Progenitor cell of endocrine pancreas (in vitro differentiated cells): ENCODE results near the gene AXL. TPM values are rescaled to one million over a fixed set of nuclear protein-coding genes. Genes with fewer than 3 reads are reported as not detected.

Experiments
- DNase-seq: peaks from one replicate; pipeline ENCODE4 v3.0.0; 2021; ENCODE audit warnings: low spot score; ENCODE audit not compliant: unreplicated experiment
- H3K27ac Mint-ChIP-seq: 2 replicates; pipeline ENCODE4 v1.8.0; 2021; ENCODE audit warnings: mild to moderate bottlenecking, moderate library complexity, mixed read lengths
- H3K27me3 Mint-ChIP-seq: 2 replicates; pipeline ENCODE4 v1.8.0; 2021; ENCODE audit warnings: mixed read lengths
- H3K36me3 Mint-ChIP-seq: 2 replicates; pipeline ENCODE4 v1.8.0; 2022; ENCODE audit warnings: mixed read lengths; ENCODE audit not compliant: insufficient read depth
- H3K4me1 Mint-ChIP-seq: 2 replicates; pipeline ENCODE4 v1.8.0; 2021; ENCODE audit warnings: low read depth, mixed read lengths
- H3K4me3 Mint-ChIP-seq: 2 replicates; pipeline ENCODE4 v1.8.0; 2021; ENCODE audit warnings: low read depth, mild to moderate bottlenecking, moderate library complexity, mixed read lengths
- H3K9me3 Mint-ChIP-seq: 2 replicates; pipeline ENCODE4 v1.8.0; 2021; ENCODE audit warnings: low read depth, mixed read lengths
- CTCF ChIP-seq: fragments of 200-600 bp; sonication (generic); IDR thresholded peaks from one replicate; pipeline ENCODE4 v1.5.0; 2021; ENCODE audit warnings: antibody characterized with exemption, mild to moderate bottlenecking; ENCODE audit not compliant: unreplicated experiment
- total RNA-seq: library from RNA; stranded (reverse); gene quantifications from 2 replicates; pipeline ENCODE4 v1.2.1, GENCODE V29; 2021

The AXL gene
- total RNA-seq, 1 donor from 2014 or later = 14.8 TPM

- peaks cover 14% of the 10 kb centered on the region for H3K4me1 Mint-ChIP-seq
- peaks cover 19% of the 10 kb centered on the region for H3K36me3 Mint-ChIP-seq
- no peak for DNase-seq
- H3K4me3 Mint-ChIP-seq = no peak overlapping the region
- H3K27ac Mint-ChIP-seq = no peak overlapping the region
- no peaks in the 10 kb centered on the region for H3K27me3 Mint-ChIP-seq
- TF ChIP-seq CTCF = no peak
- H3K9me3 Mint-ChIP-seq = no peaks in the 10 kb centered on the region
These were observed 87.1 kb downstream of the AXL start for GRCh38 chr19:41305927-41306793.

GRCh38 chr19:41307090-41307875 is 88.3 kb downstream of the AXL start:
- no peak for TF ChIP-seq CTCF
- no peaks in the 10 kb centered on the region for H3K27me3 Mint-ChIP-seq
- peaks cover 16% of the 10 kb centered on the region for H3K36me3 Mint-ChIP-seq
- no peak for DNase-seq
- no peaks in the 10 kb centered on the region for H3K9me3 Mint-ChIP-seq
- H3K4me1 Mint-ChIP-seq = peaks cover 18% of the 10 kb centered on the region
- peak overlapping the region; percentile 56 for H3K27ac Mint-ChIP-seq
- no peak overlapping the region for H3K4me3 Mint-ChIP-seq

GRCh38 chr19:41307954-41308449 is 89.0 kb downstream of the AXL start:
- Mint-ChIP-seq H3K36me3 (peaks cover 13% of the 10 kb centered on the region), H3K27ac (peak overlapping the region; percentile 89), H3K4me3 (no peak overlapping the region), H3K4me1 (peaks cover 18% of the 10 kb centered on the region), H3K27me3 (no peaks in the 10 kb centered on the region), H3K9me3 (no peaks in the 10 kb centered on the region)
- no peak for DNase-seq
- TF ChIP-seq CTCF = no peak

GRCh38 chr19:41308450-41309179 is 89.6 kb downstream of the AXL start:
- H3K27me3 Mint-ChIP-seq = no peaks in the 10 kb centered on the region
- H3K27ac Mint-ChIP-seq = peak overlapping the region; percentile 89
- peaks cover 20% of the 10 kb centered on the region for H3K4me1 Mint-ChIP-seq
- peak overlapping the region; percentile 97 for H3K4me3 Mint-ChIP-seq
- DNase-seq = peak; percentile 96
- H3K9me3 Mint-ChIP-seq = no peaks in the 10 kb centered on the region
- TF ChIP-seq CTCF = peak; percentile 97
- peaks cover 17% of the 10 kb centered on the region for H3K36me3 Mint-ChIP-seq
